ENCODE results near the gene RHBDL2.
"Not testable (repeated sequence)": the region's sequence is repeated elsewhere in the genome, so short reads cannot be mapped to it uniquely, and the experiment has no call there.

The RHBDL2 gene

DNA sequence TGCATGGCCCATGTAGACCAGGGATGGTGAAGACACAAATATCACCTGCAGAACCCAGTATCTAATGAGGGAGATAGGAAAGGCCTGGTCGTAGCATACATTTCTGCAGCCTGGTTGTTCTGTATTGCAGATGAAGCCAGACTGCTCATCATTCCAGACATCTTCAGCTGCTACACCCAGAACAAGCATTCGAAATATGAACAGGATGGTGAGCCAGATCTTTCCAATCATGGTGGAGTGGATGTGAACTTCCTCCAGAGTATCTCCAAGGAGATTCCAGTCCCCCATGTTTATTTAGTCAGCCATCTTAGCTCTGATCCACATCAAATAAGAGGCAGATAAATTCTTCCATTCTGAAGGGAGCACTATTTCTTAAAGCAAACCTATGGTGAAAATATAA is 65.8 kb downstream of the RHBDL2 start:
- no peak for DNase-seq (ENCODE audit: low spot score)

DNA sequence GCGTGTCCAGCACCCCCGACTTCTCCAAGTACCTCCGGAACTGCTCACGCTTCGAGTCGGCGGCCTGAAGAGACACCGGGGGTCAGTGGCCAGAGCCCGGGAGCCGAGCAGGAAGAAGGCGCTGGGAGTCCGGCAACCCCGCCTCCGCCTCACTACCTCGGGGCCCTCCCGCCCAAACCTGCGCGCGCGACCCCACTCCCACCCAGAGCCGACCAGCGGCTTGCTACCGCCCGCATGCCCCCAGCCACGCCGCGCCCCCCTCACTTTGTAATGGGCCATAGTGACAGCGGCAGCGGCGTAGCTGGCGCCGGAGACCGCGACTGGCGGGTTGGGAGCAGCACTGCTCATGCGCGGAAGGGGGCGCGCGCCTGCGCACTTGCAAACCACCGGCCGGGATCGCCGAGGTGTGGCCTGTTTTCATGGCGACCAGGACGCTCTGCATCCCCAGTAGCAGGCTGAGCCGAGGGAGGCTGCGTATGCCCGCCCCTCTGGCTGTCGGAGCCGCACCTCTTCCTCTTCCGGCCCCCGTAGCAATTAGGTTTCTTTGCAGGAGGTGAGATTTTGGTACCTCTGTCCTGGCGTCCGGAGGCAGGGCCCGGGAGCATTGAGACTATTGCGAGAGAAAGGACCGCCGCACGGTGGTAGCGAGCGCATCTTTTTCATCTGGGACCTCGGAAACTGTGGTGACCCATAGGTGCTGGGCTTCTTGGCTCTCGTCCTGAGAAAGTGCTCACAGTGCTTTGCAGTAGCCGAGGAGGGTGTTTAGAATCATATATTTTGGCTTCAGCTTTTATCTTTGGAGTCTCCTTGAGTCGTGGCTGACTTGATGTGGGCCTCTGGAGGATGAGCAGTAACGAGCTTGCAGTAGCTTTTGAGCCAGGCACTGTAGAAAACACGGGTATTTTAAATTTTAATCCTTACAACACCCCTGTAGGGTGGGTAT is 68.3 kb downstream of the RHBDL2 start, which contains the start of gene MYCBP:
TSS of gene MYCBP (minus strand) at position 322 of the 943 bp plus-strand sequence. CDS start at position 279, 43 bp downstream.
- DNase-seq (ENCODE audit: low spot score) = peak; percentile 99

DNA sequence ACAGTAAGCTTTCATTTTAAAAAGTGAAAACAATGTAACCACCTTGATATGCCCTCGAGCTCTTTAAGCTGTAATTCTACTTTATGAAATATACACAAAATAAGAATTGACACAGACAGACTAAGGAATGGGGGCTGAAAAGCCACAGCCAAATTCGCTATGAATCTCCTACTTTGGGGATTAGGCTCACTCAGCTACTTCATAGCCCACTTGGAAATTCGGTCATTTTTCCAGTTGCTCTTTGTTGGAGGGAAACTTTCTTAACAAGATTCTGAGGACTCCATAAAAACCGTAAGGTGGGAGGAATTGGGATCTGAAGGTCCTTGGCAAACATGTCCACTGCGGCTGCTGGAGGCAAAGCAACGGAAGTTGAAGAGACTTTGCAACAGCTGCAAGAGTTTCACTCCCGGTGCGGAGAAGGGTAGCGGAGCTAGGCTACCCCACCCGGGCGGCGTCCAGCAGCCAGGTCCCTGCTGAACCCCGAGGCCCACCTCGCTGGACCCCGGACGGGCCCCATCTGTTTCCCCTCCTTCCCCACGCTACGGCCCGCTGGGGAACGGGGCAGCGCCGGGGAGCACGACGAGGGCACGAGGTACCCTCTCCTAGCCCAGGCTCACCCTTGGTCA is 69.1 kb downstream of the RHBDL2 start:
- DNase-seq (ENCODE audit: low spot score) = peak; percentile 46

DNA sequence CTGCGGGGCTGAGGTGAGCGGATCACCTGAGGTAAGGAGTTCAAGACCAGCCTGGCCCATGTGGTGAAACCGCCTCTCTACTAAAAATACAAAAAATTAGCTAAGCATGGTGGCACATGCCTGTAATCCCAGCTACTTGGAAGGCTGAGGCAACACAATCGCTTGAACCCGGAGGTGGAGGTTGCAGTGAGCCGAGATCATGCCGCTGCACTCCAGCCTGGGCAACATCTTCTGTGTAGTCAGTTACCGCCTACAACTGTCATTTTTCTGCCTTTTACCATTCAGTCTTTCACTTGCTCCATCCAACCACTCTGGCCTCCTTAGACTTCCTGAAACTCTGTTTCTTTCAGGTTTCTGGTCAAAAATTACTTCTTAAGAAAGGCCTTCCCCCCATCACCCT is 70.6 kb downstream of the RHBDL2 start:
- DNase-seq (ENCODE audit: low spot score) = no peak

DNA sequence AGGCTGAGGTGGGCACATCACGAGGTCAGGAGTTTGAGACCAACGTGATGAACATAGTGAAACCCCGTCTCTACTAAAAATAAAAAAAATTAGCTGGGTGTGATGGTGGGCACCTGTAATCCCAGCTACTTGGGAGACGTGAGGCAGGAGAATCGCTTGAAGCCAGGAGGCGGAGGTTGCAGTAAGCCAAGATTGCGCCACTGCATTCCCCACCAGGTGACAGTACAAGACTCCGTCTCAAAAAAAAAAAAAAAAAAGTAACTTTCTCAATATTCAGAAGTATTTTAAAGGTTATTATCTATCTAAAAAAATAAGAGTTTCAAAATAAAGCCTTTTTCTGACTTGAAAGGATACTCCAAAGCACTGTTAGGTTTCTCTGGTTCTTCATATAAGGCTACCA is 74.4 kb downstream of the RHBDL2 start:
- DNase-seq (ENCODE audit: low spot score) = no peak

DNA sequence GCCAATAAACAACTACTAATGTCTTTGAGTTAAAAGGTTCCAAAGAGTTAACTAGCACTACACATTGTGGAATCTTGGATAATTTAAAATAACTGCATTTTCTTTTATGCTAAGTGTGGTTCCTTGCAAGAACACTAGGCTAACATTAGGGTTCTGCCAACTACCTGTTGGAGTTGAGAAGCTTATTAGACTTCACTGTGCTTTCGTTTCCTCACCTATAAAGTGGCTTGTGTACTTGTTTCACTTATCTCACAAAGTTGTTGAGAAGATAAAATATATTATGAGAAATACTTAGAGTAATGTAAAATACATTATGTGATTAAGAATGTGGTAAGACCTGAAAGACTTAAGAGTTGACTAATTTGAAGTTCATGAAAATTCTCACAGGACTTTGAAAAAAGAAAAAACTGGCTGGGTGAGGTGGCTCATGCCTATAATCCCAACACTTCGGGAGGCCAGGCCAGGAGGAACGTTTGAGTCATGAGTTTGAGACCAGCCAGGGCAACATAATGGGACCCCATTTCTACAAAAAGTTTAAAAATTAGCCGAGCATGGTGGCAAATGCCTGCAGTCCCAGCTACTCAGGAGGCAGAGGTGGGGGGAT is 76.4 kb downstream of the RHBDL2 start:
- DNase-seq (ENCODE audit: low spot score) = no peak

DNA sequence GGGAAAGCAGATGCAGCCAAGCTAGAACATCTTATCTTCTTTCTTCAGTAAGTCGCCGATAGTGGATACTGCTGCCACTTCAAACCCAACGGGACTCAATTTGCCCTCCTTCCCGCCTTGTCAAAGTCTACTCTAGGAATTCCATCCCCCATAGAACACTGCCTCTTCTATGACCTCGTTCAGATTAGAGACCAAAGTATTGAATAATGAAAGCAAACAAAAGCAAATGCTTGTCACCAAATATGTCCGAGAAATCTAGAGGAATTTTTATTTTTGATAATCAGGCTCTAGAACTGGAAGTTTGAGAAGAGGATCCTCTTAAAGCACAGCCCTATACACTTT is 81.2 kb downstream of the RHBDL2 start:
- DNase-seq (ENCODE audit: low spot score) = peak; percentile 16

DNA sequence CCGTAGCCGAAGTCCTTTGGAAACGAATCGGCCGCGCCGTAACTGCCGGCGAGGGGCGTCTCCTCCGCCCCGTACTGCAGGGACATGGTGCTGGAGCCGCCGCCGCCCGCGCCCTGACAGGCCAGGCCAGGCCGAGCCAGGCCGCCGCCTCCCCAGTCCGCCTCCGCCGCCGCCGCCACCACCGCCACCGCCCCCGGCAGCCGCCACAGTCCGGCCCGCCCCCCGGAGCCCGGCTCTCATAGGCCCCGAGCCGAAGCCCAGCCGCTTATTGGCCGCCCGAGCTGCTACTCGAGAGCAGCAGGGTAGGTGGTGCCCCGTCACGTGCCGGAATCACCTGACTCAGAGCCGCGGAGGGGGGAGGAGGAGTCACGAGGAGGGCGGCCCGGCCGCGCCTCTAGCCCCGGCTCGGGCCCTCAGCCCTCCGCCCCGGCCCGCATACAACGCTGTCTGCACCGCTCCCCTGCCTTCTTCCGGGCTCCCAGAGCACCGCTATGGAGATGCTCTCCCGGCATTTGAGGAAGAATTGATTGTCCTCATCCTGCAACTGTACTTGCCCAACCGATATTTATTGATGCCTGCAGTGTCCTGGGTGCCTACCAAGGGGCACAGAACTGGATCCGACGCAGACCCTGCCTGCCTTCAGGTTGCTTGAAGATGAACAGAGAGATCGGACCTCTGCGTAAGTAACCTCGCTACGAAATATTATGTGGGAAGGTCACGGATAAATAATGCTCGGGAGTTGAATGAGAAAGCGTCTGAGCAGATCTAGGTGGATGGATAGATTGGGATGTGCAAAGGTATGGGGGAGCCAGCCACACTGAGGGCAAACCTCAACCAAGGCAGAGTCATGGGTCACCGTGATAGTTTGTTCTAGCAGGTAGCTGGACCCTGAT is 81.8 kb downstream of the RHBDL2 start, which contains the start of gene RRAGC:
TSS of gene RRAGC (minus strand) at position 212 of the 893 bp plus-strand sequence. CDS start at position 86, 126 bp downstream.
- DNase-seq (ENCODE audit: low spot score) = peak; percentile 100

DNA sequence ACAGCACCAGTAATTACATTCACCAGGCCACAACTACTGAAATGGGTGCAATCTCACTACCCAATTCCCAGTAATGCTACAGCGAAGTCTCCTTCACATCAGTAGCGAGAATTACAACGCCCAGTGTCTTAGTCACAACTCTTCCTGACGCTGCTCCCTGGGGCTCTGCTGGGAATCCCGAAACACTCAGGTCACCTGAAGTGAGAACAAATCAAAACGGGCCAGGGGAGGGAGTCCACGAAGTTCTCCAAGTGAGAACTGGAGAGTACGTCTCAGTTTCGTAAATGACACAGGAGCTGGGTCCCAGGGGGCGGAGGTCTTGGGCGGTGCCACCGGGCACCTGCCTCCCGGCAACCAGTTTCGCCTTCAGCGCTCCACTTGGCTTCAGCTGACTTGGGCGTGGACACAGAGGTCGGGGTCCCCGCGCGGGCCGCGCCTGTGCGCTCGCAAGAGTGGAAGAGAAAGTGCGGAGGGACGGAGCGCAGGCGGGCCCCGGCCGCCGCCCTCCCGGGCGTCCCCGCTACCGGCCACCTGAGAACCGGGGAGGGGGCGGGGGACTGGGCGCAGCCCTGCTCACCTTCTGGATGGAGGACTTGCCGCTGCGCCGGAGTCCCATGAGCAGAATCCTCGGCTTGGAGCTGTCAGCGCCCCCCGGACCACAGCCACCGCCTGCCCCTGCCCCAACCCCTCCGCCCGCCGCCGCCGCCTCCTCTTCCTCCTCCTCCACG is 82.6 kb downstream of the RHBDL2 start:
- DNase-seq (ENCODE audit: low spot score) = peak; percentile 62

DNA sequence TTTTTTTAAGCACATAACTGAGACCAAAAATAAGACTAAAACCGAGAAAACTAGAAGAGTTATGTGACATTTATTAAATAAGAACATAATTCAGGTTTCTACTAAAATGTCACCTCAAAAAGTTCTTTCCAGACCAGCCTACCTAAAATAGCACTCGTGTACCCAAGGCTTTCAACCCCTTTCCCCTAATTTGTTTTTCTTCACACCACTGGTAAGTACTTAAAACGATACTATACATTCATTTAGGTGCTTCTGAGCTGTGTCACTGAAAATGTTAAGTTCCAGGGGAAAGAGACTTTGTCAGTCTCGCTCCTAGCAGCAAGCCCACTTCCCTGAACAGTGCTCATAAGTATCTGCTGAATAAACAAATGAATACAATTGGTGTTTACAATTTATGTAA is 88.8 kb downstream of the RHBDL2 start:
- no peak for DNase-seq (ENCODE audit: low spot score)

DNA sequence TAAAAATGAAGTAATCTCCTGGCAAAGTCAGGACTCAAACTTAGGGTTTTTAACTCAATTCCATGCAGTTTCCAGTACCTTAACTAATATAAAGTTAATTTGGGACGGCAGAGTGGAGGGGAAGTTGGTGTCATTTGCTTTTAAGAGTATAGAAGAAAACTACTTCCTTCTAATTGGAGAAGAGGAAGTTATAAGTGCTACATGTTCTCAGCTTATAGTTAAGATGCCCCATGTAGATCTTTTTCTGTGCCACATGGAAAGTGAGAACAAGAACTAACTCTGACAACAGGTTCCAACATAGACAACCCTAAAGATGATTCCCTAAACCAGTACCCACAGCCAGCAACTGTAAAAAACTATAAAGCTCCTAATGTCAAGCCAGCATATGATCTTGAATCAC is 93.6 kb downstream of the RHBDL2 start:
- no peak for DNase-seq (ENCODE audit: low spot score)

DNA sequence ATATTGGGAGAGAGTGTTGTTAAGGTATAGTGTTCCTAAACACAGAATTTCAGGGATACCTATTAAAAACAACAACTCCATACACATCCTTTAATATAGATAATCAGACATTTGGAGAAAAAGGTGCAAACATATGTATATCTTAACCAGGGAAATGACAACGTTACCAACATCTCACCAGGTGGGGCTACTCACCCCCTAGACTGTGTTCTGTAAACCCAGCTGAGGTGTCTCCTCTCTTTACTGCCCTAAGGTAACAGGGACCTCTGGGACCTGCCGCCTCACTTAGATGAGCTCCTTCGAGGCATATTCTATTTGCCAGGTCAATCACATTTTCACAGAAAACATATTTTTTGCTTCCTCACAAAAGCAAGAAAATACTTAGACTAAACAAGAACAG is 95.4 kb downstream of the RHBDL2 start:
- DNase-seq (ENCODE audit: low spot score) = no peak

DNA sequence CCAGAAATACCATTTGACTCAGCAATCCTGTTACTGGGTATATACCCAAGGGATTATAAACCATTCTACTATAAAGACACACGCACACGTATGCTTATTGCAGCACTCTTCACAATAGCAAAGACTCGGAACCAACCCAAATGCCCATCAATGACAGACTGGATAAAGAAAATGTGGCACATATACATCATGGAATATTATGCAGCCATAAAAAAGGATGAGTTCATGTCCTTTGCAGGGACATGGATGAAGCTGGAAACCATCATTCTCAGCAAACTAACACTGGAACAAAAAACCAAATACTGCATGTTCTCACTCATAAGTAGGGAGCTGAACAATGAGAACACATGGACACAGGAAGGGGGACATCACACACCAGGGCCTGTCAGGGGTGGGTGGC is 96.5 kb downstream of the RHBDL2 start:
- not testable (repeated sequence) for DNase-seq (ENCODE audit: low spot score)

DNA sequence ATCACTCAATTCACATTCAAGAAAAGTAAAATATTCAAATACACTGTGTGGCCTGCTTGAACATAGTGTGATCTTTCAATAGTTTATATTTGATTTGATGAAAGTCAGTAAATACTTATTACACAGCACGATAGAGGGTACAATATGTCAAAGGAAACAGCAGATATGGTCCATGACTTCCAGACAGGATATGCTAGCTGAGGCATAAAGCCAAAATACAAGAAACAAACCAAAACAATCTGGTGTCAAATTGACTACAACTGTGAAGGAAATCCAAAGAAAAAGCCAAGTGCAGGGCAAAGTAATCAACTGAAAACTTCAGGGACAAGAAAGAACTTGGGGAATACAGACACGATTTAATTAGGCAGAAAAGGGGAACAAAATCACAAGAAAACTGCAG is 101.3 kb downstream of the RHBDL2 start:
- no peak for DNase-seq (ENCODE audit: low spot score)

DNA sequence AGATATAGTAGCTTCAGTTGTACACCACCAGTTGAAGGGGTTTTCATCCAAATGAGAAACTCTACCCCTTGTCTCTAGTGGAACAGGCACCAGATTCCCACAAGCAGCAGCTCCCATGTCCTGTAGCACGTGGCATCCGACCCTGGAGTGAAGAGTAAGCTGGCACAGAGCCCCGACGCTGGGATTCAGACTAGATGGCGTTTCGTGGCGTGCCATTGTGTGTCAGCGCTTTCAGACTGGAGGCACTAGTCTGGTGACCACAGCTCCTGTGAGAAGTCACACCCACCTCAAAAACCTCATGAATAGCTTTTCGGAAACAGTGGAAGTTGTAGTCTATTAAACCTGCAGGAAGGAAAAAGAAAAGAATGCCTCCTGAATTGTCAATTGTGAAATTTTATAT is 102.3 kb downstream of the RHBDL2 start:
- DNase-seq (ENCODE audit: low spot score) = no peak

DNA sequence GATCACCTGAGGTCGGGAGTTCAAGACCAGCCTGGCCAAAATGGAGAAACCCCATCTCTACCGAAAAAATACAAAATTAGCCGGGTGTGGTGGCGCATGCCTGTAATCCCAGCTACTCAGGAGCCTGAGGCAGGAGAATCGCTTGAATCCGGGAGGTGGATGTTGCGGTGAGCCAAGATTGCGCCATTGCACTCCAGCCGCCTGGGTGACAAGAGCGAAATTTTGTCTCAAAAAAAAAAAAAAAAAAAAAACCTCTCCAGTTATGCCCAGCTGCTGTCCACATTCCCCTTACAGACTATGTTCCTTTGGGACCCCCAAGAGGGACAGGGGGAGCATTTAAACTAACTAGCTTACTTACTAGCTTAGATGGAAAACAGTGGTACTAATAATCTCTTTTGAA is 105.3 kb downstream of the RHBDL2 start:
- not testable (repeated sequence) for DNase-seq (ENCODE audit: low spot score)
